GM12801 (cell line): ENCODE data around the gene USP13.

Experiments
- CTCF ChIP-seq: IDR thresholded peaks from one replicate; pipeline ENCODE4 v1.5.1; 2011; ENCODE audit warnings: control low read depth; ENCODE audit not compliant: insufficient read length; ENCODE audit errors: extremely low read depth

The USP13 gene

DNA sequence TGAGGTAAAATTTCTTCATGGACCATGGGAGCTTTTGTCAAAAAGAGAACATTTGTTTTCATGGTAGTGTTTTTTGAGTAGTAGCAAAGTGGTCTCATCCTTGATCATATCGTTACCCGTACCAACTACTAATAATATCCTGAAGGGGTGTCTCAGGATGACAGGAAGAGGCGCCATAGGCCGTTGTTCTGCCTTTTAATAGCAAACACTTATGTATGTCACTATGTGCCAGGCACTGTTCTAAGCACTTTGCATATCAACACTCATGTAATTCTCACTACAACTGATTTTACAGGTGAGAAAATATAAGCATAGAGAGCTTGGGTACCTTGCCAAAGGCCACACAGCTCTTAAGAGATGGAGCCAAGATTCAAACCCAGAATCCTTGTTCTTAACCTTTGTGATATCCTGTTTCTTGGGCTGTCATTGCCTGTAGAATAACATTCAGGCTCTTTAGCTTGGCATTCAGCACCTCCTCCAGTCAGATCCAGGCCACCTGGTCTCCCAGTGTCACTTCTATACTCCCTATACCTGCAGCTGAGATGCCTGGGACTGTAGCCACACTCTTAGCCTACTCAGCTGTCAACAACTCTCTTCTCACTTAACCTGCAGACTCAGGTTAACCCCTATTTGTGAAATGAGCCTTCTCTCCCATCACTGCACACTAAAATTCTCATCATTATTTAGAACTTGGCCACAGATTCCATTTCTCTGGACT lies 113.7 kb downstream of the USP13 start:
- no peak for TF ChIP-seq CTCF

- no peak for TF ChIP-seq CTCF
Measured at GRCh38 chr3:179768080-179768479, 115.2 kb downstream of the USP13 start.

DNA sequence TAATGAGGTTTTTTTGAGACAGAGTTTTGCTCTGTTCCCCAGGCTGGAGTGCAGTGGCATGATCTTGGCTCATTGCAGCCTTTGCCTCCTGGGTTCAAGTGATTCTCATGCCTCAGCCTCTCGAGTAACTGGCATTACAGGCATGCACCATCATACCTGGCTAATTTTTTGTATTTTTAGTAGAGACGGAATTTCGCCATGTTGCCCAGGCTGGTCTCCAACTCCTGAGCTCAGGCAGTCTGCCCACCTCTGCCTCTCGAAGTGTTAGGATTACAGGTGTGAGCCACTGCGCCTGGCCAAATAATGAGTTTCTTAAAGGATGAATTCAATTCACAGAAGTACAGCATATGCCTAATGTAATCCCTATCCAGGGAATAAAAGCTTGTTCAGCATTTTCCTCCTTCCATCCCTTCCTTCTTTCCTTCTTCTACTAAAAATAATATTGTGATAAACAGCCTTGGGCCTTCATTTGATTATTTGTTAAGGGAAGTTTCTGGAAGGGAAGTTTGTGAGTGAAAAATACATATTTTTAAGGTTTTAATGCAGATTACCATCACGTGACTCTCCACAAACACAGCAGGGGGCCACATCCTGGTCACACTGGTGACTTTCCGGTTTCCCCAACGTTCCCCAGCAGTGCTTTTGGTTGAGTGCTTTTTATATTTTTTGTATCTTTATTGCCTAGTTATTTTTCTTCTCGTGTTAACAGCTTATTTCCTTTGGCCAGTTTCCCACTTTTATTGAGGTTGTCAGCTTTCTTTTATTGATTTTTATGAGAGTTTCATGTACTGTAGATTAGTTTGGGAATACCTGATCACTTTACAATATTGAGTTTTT lies 116.8 kb downstream of the USP13 start:
- TF ChIP-seq CTCF = no peak

GRCh38 chr3:179771797-179772196 lies 119.0 kb downstream of the USP13 start:
- TF ChIP-seq CTCF = no peak

GRCh38 chr3:179772297-179772696 lies 119.5 kb downstream of the USP13 start:
- no peak for TF ChIP-seq CTCF

DNA sequence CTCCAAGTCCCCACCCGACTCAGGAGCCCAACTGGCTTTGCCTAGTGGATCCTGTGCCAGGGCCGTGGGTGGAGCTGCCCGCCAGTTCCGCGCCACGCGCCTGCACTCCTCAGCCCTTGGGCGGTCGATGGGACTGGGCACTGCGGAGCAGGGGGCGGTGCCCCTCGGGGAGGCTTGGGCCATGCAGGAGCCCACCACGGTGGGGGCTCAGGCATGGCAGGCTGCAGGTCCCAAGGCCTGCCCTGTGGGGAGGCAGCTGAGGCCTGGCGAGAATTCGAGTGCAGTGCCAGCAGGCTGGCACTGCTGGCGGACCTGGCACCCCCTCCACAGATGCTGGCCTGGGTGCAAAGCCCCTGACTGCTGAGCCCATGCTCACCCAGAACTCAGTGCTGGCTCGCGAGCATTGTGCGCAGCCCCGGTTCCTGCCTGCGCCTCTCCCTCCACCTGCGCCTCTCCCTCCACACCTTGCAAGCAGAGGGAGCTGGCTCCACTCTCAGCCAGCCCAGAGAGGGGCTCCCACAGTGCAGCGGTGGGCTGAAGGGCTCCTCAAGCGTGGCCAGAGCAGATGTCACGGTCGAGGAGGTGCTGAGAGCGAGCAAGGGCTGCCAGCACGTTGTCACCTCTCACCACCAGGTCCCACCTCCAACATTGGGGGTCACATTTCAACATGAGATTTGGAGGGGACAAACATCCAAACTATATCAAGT lies 122.7 kb downstream of the USP13 start:
- TF ChIP-seq CTCF = no peak

DNA sequence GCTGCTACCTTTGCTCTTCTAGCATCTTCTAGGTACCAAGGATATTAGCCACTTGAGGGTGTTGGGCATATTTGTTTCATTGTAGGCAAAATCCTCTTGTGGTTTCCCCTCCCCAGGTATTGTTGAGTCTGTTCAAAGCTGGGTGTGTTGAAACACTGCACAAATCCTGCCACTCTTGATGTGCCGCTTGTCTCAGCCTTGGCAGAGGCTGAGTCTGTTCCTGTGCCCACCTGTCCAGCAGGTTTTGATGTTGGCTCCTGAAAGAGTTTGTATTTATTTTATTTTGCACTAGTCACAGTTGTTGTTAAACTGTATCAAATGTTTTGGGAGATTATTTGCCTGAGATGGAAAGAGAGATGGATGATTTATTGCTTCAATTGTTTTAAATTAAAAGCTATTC lies 136.2 kb downstream of the USP13 start:
- no peak for TF ChIP-seq CTCF
